Ascending aorta (tissue), 2 donors: Measurements from ENCODE around the gene EXOC4. TPM values are rescaled to one million over a fixed set of nuclear protein-coding genes. Genes with fewer than 3 reads are reported as not detected.

Experiments used
- DNase-seq, 2 donors: peaks; one replicate each; pipeline ENCODE4 v3.0.0-alpha.2; 2019; ENCODE audit warnings: low spot score in 2 of 2
- H3K27ac ChIP-seq, 2 donors: fragments of 200-600 bp; sonication (generic); one replicate each; pipeline ENCODE4 v1.5.1; 2016 to 2017; ENCODE audit warnings: mild to moderate bottlenecking in 1 of 2
- H3K27me3 ChIP-seq: fragments of 200-600 bp; sonication (generic); one replicate; pipeline ENCODE4 v1.5.1; 2017
- H3K36me3 ChIP-seq, 2 donors: fragments of 200-600 bp; sonication (generic); one replicate each; pipeline ENCODE4 v1.5.1; 2016
- H3K4me1 ChIP-seq, 2 donors: fragments of 200-600 bp; sonication (generic); one replicate each; pipeline ENCODE4 v1.5.1; 2016 to 2017; ENCODE audit warnings: mild to moderate bottlenecking in 1 of 2
- H3K4me3 ChIP-seq, 2 donors: fragments of 200-600 bp; sonication (generic); one replicate each; pipeline ENCODE4 v1.5.1; 2016 to 2017; ENCODE audit warnings: mild to moderate bottlenecking in 1 of 2
- H3K9me3 ChIP-seq, 2 donors: fragments of 200-600 bp; sonication (generic); one replicate each; pipeline ENCODE4 v1.5.1; 2016
- CTCF ChIP-seq, 3 experiments: fragments of 200-600 bp in 2 of 3; fragments of 450-650 bp in 1 of 3; sonication (generic) in 2 of 3; IDR thresholded peaks; one replicate each; pipeline ENCODE4 v1.5.1; 2016 to 2019; ENCODE audit warnings: antibody characterized with exemption in 3 of 3, mild to moderate bottlenecking in 1 of 3, moderate library complexity in 1 of 3
- intact Hi-C: fragments of 100-400 bp; cut with DNase I; formaldehyde crosslinking; loops from one replicate; pipeline ENCODE4 v1.15.1; 2023
- total RNA-seq: library from RNA; depleted of rRNA; stranded (reverse); fragments of >200 nt; gene quantifications from one replicate; pipeline ENCODE4 v1.1.0, GENCODE V29; 2016

The EXOC4 gene
- total RNA-seq, 1 donor from 2014 or later = 27.1 TPM

GRCh38 chr7:133681529-133681928 is 428.7 kb downstream of the EXOC4 start:
- no peak for DNase-seq
- no peak for TF ChIP-seq CTCF (IDR thresholded peaks at IDR 0.05)
- Histone ChIP-seq H3K27ac (no peak overlapping the region), H3K4me1 (no peaks in the 10 kb centered on the region), H3K4me3 (no peak overlapping the region), H3K27me3 (no peaks in the 10 kb centered on the region), H3K36me3 (no peaks in the 10 kb centered on the region), H3K9me3 (no peaks in the 10 kb centered on the region)
- intact Hi-C loops = no loop called here

- Histone ChIP-seq H3K4me1 (no peaks in the 10 kb centered on the region), H3K9me3 (no peaks in the 10 kb centered on the region), H3K36me3 (no peaks in the 10 kb centered on the region), H3K4me3 (no peak overlapping the region), H3K27ac (no peak overlapping the region), H3K27me3 (no peaks in the 10 kb centered on the region)
- TF ChIP-seq CTCF (IDR thresholded peaks at IDR 0.05) = no peak
- no peak for DNase-seq
- intact Hi-C loops = no loop called here
These were observed 429.7 kb downstream of the EXOC4 start for GRCh38 chr7:133682364-133683181.

- Histone ChIP-seq H3K27ac (no peak overlapping the region), H3K9me3 (no peaks in the 10 kb centered on the region), H3K4me3 (no peak overlapping the region), H3K27me3 (no peaks in the 10 kb centered on the region), H3K4me1 (no peaks in the 10 kb centered on the region), H3K36me3 (no peaks in the 10 kb centered on the region)
- intact Hi-C loops = no loop called here
- no peak for DNase-seq
- TF ChIP-seq CTCF (IDR thresholded peaks at IDR 0.05) = no peak
These were observed 430.2 kb downstream of the EXOC4 start for GRCh38 chr7:133683182-133683454.

- TF ChIP-seq CTCF (IDR thresholded peaks at IDR 0.05) = no peak
- no peak overlapping the region for H3K27ac ChIP-seq
- no peaks in the 10 kb centered on the region for H3K36me3 ChIP-seq
- H3K9me3 ChIP-seq = no peaks in the 10 kb centered on the region
- peaks cover 0 to 7% of the 10 kb centered on the region in 2 donors for H3K4me1 ChIP-seq
- no peak for DNase-seq
- no peak overlapping the region for H3K4me3 ChIP-seq
- intact Hi-C loops = no loop called here
- no peaks in the 10 kb centered on the region for H3K27me3 ChIP-seq
These were observed 435.8 kb downstream of the EXOC4 start for GRCh38 chr7:133688483-133689239.

GRCh38 chr7:133690740-133691139 is 437.9 kb downstream of the EXOC4 start:
- DNase-seq = no peak
- peaks cover 0 to 7% of the 10 kb centered on the region in 2 donors for H3K4me1 ChIP-seq
- no peak overlapping the region for H3K27ac ChIP-seq
- TF ChIP-seq CTCF (IDR thresholded peaks at IDR 0.05) = no peak
- no peaks in the 10 kb centered on the region for H3K9me3 ChIP-seq
- no peaks in the 10 kb centered on the region for H3K36me3 ChIP-seq
- intact Hi-C loops = no loop called here
- H3K4me3 ChIP-seq = no peak overlapping the region
- H3K27me3 ChIP-seq = no peaks in the 10 kb centered on the region
